ENCODE data around the gene RAD51B. TPM values are rescaled to one million over a fixed set of nuclear protein-coding genes. Genes with fewer than 3 reads are reported as not detected.

Gene RAD51B
- total RNA-seq, 2 donors from 2014 or later: 22.8 to 33.8 TPM

GRCh38 chr14:68327231-68327630 lies 507.7 kb downstream of the RAD51B start:
- Histone ChIP-seq H3K4me1 (ENCODE audit: control insufficient read depth, insufficient read depth, low read length) (no peaks in the 10 kb centered on the region), H3K36me3 (ENCODE audit: control insufficient read depth, insufficient read depth, low read length) (no peaks in the 10 kb centered on the region), H3K9ac (ENCODE audit: extremely low read depth, low read length, poor library complexity, severe bottlenecking) (no peak overlapping the region), H3K27me3 (ENCODE audit: control insufficient read depth, insufficient read depth, low read length, poor library complexity, severe bottlenecking) (no peaks in the 10 kb centered on the region), H3K4me3 (ENCODE audit: low read length) (no peak overlapping the region), H3K27ac (ENCODE audit: low read depth, low read length) (no peak overlapping the region), H3K9me3 (ENCODE audit: control insufficient read depth, low read length) (no peaks in the 10 kb centered on the region)
- Mint-ChIP-seq H3K4me3 (no peak overlapping the region), H3K27ac (no peak overlapping the region), H3K36me3 (ENCODE audit: low read depth) (no peaks in the 10 kb centered on the region), H3K27me3 (ENCODE audit: insufficient read depth) (no peaks in the 10 kb centered on the region), H3K9me3 (no peaks in the 10 kb centered on the region), H3K4me1 (peaks cover 5% of the 10 kb centered on the region)
- WGBS, 2 experiments (ENCODE audit: insufficient coverage in 1 of 2, insufficient read length in 1 of 2): 100% methylated on average over 2 to 3 of the region's 3 CpGs
- no peak for DNase-seq
- TF ChIP-seq, protein P1, sequence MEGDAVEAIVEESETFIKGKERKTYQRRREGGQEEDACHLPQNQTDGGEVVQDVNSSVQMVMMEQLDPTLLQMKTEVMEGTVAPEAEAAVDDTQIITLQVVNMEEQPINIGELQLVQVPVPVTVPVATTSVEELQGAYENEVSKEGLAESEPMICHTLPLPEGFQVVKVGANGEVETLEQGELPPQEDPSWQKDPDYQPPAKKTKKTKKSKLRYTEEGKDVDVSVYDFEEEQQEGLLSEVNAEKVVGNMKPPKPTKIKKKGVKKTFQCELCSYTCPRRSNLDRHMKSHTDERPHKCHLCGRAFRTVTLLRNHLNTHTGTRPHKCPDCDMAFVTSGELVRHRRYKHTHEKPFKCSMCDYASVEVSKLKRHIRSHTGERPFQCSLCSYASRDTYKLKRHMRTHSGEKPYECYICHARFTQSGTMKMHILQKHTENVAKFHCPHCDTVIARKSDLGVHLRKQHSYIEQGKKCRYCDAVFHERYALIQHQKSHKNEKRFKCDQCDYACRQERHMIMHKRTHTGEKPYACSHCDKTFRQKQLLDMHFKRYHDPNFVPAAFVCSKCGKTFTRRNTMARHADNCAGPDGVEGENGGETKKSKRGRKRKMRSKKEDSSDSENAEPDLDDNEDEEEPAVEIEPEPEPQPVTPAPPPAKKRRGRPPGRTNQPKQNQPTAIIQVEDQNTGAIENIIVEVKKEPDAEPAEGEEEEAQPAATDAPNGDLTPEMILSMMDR (conservative IDR thresholded peaks at IDR 0.05): no peak

DNA sequence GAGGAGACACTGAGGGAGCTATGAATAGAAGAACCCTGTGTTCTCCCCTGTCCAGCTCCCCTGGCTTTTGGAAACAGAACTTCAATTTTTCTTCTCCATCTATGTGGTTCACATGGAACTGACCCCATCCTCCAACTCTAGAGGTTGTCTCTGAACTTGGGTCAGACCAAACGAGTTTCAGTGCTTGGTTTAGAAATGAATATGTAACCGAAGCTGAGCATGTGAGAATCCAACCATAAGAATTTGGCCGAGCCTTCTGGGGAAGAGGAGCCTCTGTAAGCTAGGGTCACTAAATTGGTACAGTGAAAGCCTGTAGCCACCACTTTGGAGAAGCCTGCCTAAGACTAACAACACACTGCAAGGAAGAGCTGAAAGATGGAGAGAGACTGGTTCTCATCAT lies 508.9 kb downstream of the RAD51B start:
- WGBS, 2 experiments (ENCODE audit: insufficient coverage in 1 of 2, insufficient read length in 1 of 2): 94 to 100% methylated on average over 1 to 3 of the region's 3 CpGs

DNA sequence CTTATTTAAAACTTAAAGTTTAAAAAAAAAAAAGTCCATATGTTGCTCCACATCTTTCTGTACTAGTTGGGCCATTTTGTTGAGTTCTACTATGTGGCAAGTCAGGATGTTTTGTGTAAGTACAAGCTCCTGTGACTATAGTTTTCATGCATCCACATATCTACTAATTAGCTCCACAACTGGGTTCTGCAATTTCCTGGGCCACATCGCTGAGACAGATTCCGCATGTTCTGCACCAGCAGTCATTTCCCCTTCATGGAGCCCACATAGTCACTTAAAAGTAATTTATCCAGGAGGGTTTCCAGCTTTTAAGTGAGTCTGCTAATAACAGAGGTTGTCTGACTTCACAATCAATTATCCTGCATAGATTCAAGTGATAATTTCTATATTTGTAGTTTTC lies 511.8 kb downstream of the RAD51B start:
- WGBS, 2 experiments (ENCODE audit: insufficient coverage in 1 of 2, insufficient read length in 1 of 2): 87 to 96% methylated on average over 2 of the region's 2 CpGs
- Histone ChIP-seq H3K27me3 (ENCODE audit: control insufficient read depth, insufficient read depth, low read length, poor library complexity, severe bottlenecking) (no peaks in the 10 kb centered on the region), H3K9ac (ENCODE audit: extremely low read depth, low read length, poor library complexity, severe bottlenecking) (no peak overlapping the region), H3K4me3 (ENCODE audit: low read length) (no peak overlapping the region), H3K36me3 (ENCODE audit: control insufficient read depth, insufficient read depth, low read length) (no peaks in the 10 kb centered on the region), H3K9me3 (ENCODE audit: control insufficient read depth, low read length) (no peaks in the 10 kb centered on the region), H3K4me1 (ENCODE audit: control insufficient read depth, insufficient read depth, low read length) (peaks cover 4% of the 10 kb centered on the region), H3K27ac (ENCODE audit: low read depth, low read length) (no peak overlapping the region)
- H3K27ac Mint-ChIP-seq: no peak overlapping the region
- no peaks in the 10 kb centered on the region for H3K27me3 Mint-ChIP-seq (ENCODE audit: insufficient read depth)
- no peaks in the 10 kb centered on the region for H3K9me3 Mint-ChIP-seq
- H3K4me3 Mint-ChIP-seq: no peak overlapping the region
- no peaks in the 10 kb centered on the region for H3K36me3 Mint-ChIP-seq (ENCODE audit: low read depth)
- peaks cover 7% of the 10 kb centered on the region for H3K4me1 Mint-ChIP-seq
- DNase-seq: no peak
- TF ChIP-seq, protein P1 (conservative IDR thresholded peaks at IDR 0.05): no peak

More for the DNA sequence above, 508.9 kb downstream of the RAD51B start:
- no peaks in the 10 kb centered on the region for H3K27me3 Mint-ChIP-seq (ENCODE audit: insufficient read depth)
- Histone ChIP-seq H3K4me1 (ENCODE audit: control insufficient read depth, insufficient read depth, low read length) (no peaks in the 10 kb centered on the region), H3K36me3 (ENCODE audit: control insufficient read depth, insufficient read depth, low read length) (no peaks in the 10 kb centered on the region), H3K4me3 (ENCODE audit: low read length) (no peak overlapping the region), H3K9me3 (ENCODE audit: control insufficient read depth, low read length) (no peaks in the 10 kb centered on the region), H3K27me3 (ENCODE audit: control insufficient read depth, insufficient read depth, low read length, poor library complexity, severe bottlenecking) (no peaks in the 10 kb centered on the region), H3K9ac (ENCODE audit: extremely low read depth, low read length, poor library complexity, severe bottlenecking) (no peak overlapping the region), H3K27ac (ENCODE audit: low read depth, low read length) (no peak overlapping the region)
- no peak overlapping the region for H3K27ac Mint-ChIP-seq
- H3K4me1 Mint-ChIP-seq: peaks cover 5% of the 10 kb centered on the region
- DNase-seq: no peak
- no peak overlapping the region for H3K4me3 Mint-ChIP-seq
- H3K9me3 Mint-ChIP-seq: no peaks in the 10 kb centered on the region
- TF ChIP-seq, protein P1 (conservative IDR thresholded peaks at IDR 0.05): no peak
- H3K36me3 Mint-ChIP-seq (ENCODE audit: low read depth): no peaks in the 10 kb centered on the region

Measured in endodermal cell (in vitro differentiated cells).